HCT116 (cell line): ENCODE results near the gene TNFSF8. TPM values are rescaled to one million over a fixed set of nuclear protein-coding genes. Genes with fewer than 3 reads are reported as not detected.

ENCODE experiments used
- ATAC-seq: fragments of 200-7000 bp; cut with Tn5 transposase; 2 replicates; pipeline ENCODE4 v1.9.1; 2020; ENCODE audit warnings: mild to moderate bottlenecking, moderate library complexity
- BruUV-seq: library from RNA; stranded (reverse); fragments of 400-500 nt; replicated peaks from 2 replicates; lab custom pipeline; 2021; lab: Mats Ljungman, UMichigan
- CTCF ChIA-PET: fragments of 300-600 bp; sonication (Branson Sonifier 250); formaldehyde crosslinking; loops from one replicate; lab custom pipeline; 2021; ENCODE audit warnings: antibody characterized with exemption; lab: Charles Lee
- POLR2A ChIA-PET: fragments of 300-600, 350-600 bp; sonication (Branson Sonifier 250); formaldehyde crosslinking; loops from one replicate; lab custom pipeline; 2021; ENCODE audit warnings: antibody characterized with exemption; lab: Charles Lee
- RAD21 ChIA-PET, 2 experiments: fragments of 300-600 bp; sonication (Branson Sonifier 250); formaldehyde crosslinking; loops; one replicate each; lab custom pipeline; 2023; ENCODE audit warnings: low total read pairs in 2 of 2; ENCODE audit not compliant: uncharacterized antibody in 2 of 2, unreplicated experiment in 2 of 2, low non-redundant PET in 1 of 2; lab: Charles Lee
- DNase-seq: peaks from one replicate; pipeline ENCODE4 v3.0.0-alpha.2; 2010; ENCODE audit warnings: low read depth, low spot score
- H2AFZ ChIP-seq: fragments of 200-600 bp; shearing (Covaris generic), sonication (generic); 2 replicates; pipeline ENCODE4 v1.6.1; 2017; ENCODE audit warnings: low read depth, mixed run types, mixed read lengths, antibody characterized with exemption, low read length; ENCODE audit not compliant: poor library complexity, severe bottlenecking
- H3K27ac ChIP-seq: 2 replicates; pipeline ENCODE4 v1.5.1; 2012; ENCODE audit warnings: low read depth, low read length
- H3K27me3 ChIP-seq: fragments of 200-600 bp; sonication (generic); 2 replicates; pipeline ENCODE4 v1.6.1; 2016; ENCODE audit warnings: mixed run types, low read length, mixed read lengths; ENCODE audit not compliant: insufficient read depth
- H3K36me3 ChIP-seq, 2 experiments: fragments of 200-500 bp in 1 of 2; fragments of 200-600 bp in 1 of 2; sonication (Bioruptor generic) in 1 of 2; sonication (generic) in 1 of 2; 2 replicates each; pipeline versions ENCODE4 v1.5.1 to v1.6.1; 2014 to 2016; ENCODE audit warnings: low read length in 2 of 2, inconsistent platforms in 1 of 2, mixed read lengths in 1 of 2, mixed run types in 1 of 2; ENCODE audit not compliant: insufficient read depth in 2 of 2, control insufficient read depth in 1 of 2
- H3K4me1 ChIP-seq, 2 experiments: fragments of 200-600 bp in 1 of 2; sonication (generic) in 1 of 2; 2 replicates each; pipeline versions ENCODE4 v1.5.1 to v1.6.1; 2012 to 2017; ENCODE audit warnings: low read length in 2 of 2, inconsistent platforms in 1 of 2, mild to moderate bottlenecking in 1 of 2, mixed read lengths in 1 of 2, mixed run types in 1 of 2, moderate library complexity in 1 of 2; ENCODE audit not compliant: insufficient read depth in 2 of 2, control insufficient read depth in 1 of 2
- H3K4me2 ChIP-seq: fragments of 200-600 bp; sonication (generic); 2 replicates; pipeline ENCODE4 v1.6.1; 2017; ENCODE audit warnings: mixed run types, low read length, mixed read lengths
- H3K4me3 ChIP-seq, 2 experiments: fragments of 200-600 bp in 1 of 2; sonication (generic) in 1 of 2; replicated peaks in 1 of 2; 2 replicates each; pipeline ENCODE4 v1.5.1; 2011 to 2016; ENCODE audit warnings: low read length in 2 of 2, control low read depth in 1 of 2, low read depth in 1 of 2, mild to moderate bottlenecking in 1 of 2, mixed read lengths in 1 of 2, mixed run types in 1 of 2
- H3K79me2 ChIP-seq: fragments of 200-600 bp; sonication (generic); 2 replicates; pipeline ENCODE4 v1.6.1; 2017; ENCODE audit warnings: mild to moderate bottlenecking, mixed run types, low read length, moderate library complexity, mixed read lengths; ENCODE audit not compliant: insufficient read depth
- H3K9ac ChIP-seq: fragments of 200-600 bp; sonication (generic); 2 replicates; pipeline ENCODE4 v1.6.1; 2016; ENCODE audit warnings: low read length, mixed read lengths
- H3K9me2 ChIP-seq: fragments of 200-600 bp; sonication (generic), shearing (Covaris generic); 2 replicates; pipeline ENCODE4 v1.6.1; 2017; ENCODE audit warnings: mixed run types, mild to moderate bottlenecking, moderate library complexity; ENCODE audit not compliant: insufficient read depth
- H3K9me3 ChIP-seq, 2 experiments: fragments of 200-500 bp in 1 of 2; fragments of 200-600 bp in 1 of 2; sonication (Bioruptor generic) in 1 of 2; sonication (generic) in 1 of 2; 2 replicates each; pipeline ENCODE4 v1.6.1; 2014 to 2017; ENCODE audit warnings: low read length in 2 of 2, mixed read lengths in 2 of 2, inconsistent platforms in 1 of 2, low read depth in 1 of 2, mild to moderate bottlenecking in 1 of 2, mixed run types in 1 of 2, moderate library complexity in 1 of 2; ENCODE audit not compliant: control insufficient read depth in 1 of 2, insufficient read depth in 1 of 2
- H4K20me1 ChIP-seq: fragments of 200-600 bp; sonication (generic), shearing (Covaris generic); 2 replicates; pipeline ENCODE4 v1.6.1; 2017; ENCODE audit warnings: mixed run types, mild to moderate bottlenecking, moderate library complexity; ENCODE audit not compliant: insufficient read depth
- ATF3 ChIP-seq: IDR thresholded peaks from 2 replicates; pipeline ENCODE4 v1.6.1; 2012
- CEBPB ChIP-seq: IDR thresholded peaks from 2 replicates; pipeline ENCODE4 v1.6.1; 2012; ENCODE audit warnings: low read depth
- CTCF ChIP-seq, 3 experiments: fragments of 200-600 bp in 1 of 3; sonication (generic) in 1 of 3; IDR thresholded peaks in 2 of 3; conservative IDR thresholded peaks in 1 of 3; 2 replicates each; pipeline ENCODE4 v1.5.1; 2012 to 2017; ENCODE audit warnings: low read depth in 2 of 3, low read length in 2 of 3, antibody characterized with exemption in 1 of 3, borderline replicate concordance in 1 of 3, control low read depth in 1 of 3, mild to moderate bottlenecking in 1 of 3, mixed read lengths in 1 of 3, mixed run types in 1 of 3, moderate library complexity in 1 of 3; ENCODE audit not compliant: insufficient read depth in 1 of 3
- EGR1 ChIP-seq: IDR thresholded peaks from 2 replicates; pipeline ENCODE4 v1.6.1; 2012; ENCODE audit warnings: low read depth
- ELF1 ChIP-seq: IDR thresholded peaks from 2 replicates; pipeline ENCODE4 v1.6.1; 2012; ENCODE audit warnings: low read depth, borderline replicate concordance
- EZH2 ChIP-seq: fragments of 200-600 bp; sonication (generic); IDR thresholded peaks from 2 replicates; pipeline ENCODE4 v1.6.1; 2017; ENCODE audit warnings: antibody characterized with exemption, mixed run types
- EZH2phosphoT487 ChIP-seq: fragments of 200-600 bp; IDR thresholded peaks from 2 replicates; pipeline ENCODE4 v1.6.1; 2018; ENCODE audit warnings: antibody characterized with exemption, borderline replicate concordance
- FOSL1 ChIP-seq: IDR thresholded peaks from 2 replicates; pipeline ENCODE4 v1.6.1; 2012; ENCODE audit warnings: low read depth
- JUND ChIP-seq: IDR thresholded peaks from 2 replicates; pipeline ENCODE4 v1.6.1; 2012
- MAX ChIP-seq: IDR thresholded peaks from 2 replicates; pipeline ENCODE4 v1.6.1; 2012
- POLR2A ChIP-seq: IDR thresholded peaks from 2 replicates; pipeline ENCODE4 v1.7.0; 2011; ENCODE audit warnings: borderline replicate concordance; ENCODE audit not compliant: insufficient read depth, insufficient read length; ENCODE audit errors: extremely low read depth
- POLR2AphosphoS5 ChIP-seq: IDR thresholded peaks from 2 replicates; pipeline ENCODE4 v1.6.1; 2011; ENCODE audit warnings: mild to moderate bottlenecking, low read depth, low read length, moderate library complexity
- RAD21 ChIP-seq: IDR thresholded peaks from 2 replicates; pipeline ENCODE4 v1.6.1; 2012; ENCODE audit warnings: low read depth, mild to moderate bottlenecking
- SIN3A ChIP-seq: IDR thresholded peaks from 2 replicates; pipeline ENCODE4 v1.6.1; 2012; ENCODE audit warnings: low read depth
- SRF ChIP-seq: IDR thresholded peaks from 2 replicates; pipeline ENCODE4 v1.6.1; 2012; ENCODE audit warnings: low read depth
- TCF7L2 ChIP-seq: IDR thresholded peaks from 2 replicates; pipeline ENCODE4 v1.7.0; 2011; ENCODE audit warnings: borderline replicate concordance, inconsistent platforms; ENCODE audit not compliant: insufficient read depth, insufficient read length; ENCODE audit errors: extremely low read depth
- YY1 ChIP-seq: IDR thresholded peaks from 2 replicates; pipeline ENCODE4 v1.6.1; 2011; ENCODE audit warnings: low read length, low read depth, moderate library complexity, mild to moderate bottlenecking; ENCODE audit not compliant: insufficient replicate concordance; ENCODE audit errors: extremely low read depth
- ZFX ChIP-seq: fragments of 450-650 bp; IDR thresholded peaks from 2 replicates; pipeline ENCODE4 v1.6.1; 2017
- ZNF274 ChIP-seq: fragments of 200-500 bp; sonication (Bioruptor generic); IDR thresholded peaks from 2 replicates; pipeline ENCODE4 v1.6.1; 2014; ENCODE audit warnings: mild to moderate bottlenecking, low read depth, low read length, inconsistent platforms
- intact Hi-C: fragments of 100-400 bp; cut with micrococcal nuclease; formaldehyde crosslinking; loops from 2 replicates; pipeline ENCODE4 v1.10.0; 2022
- total RNA-seq: library from RNA; stranded (reverse); gene quantifications from one replicate; pipeline ENCODE4 v1.2.1, GENCODE V29; 2021; ENCODE audit not compliant: unreplicated experiment

Gene TNFSF8
- total RNA-seq, 1 experiment from 2014 or later: not detected

- no peaks in the 10 kb centered on the region for H3K9me2 ChIP-seq
- H3K9ac ChIP-seq: no peak overlapping the region
- no peak overlapping the region for H3K4me2 ChIP-seq
- intact Hi-C loops: no loop called here
- BruUV-seq: no TSS peak
- no peaks in the 10 kb centered on the region for H3K9me3 ChIP-seq
- POLR2A ChIA-PET: no interaction called here
- H3K27me3 ChIP-seq: peaks cover 52% of the 10 kb centered on the region
- RAD21 ChIA-PET: no interaction called here
- no peaks in the 10 kb centered on the region for H3K36me3 ChIP-seq
- no peaks in the 10 kb centered on the region for H3K79me2 ChIP-seq
- CTCF ChIA-PET: interaction anchor here (1.0 kb wide), 1 partner anchor 11 kb away, joined by 4 read pairs; no protein-coding TSS in a partner anchor
- H2AFZ ChIP-seq: no peak overlapping the region
- DNase-seq (no peak), ATAC-seq (no peak)
- TF ChIP-seq EGR1: no peak
- no peak for TF ChIP-seq ZFX
- TF ChIP-seq RAD21: no peak
- TF ChIP-seq EZH2: no peak
- no peak for TF ChIP-seq POLR2AphosphoS5
- TF ChIP-seq, all 23 proteins: peak for 0
- Histone ChIP-seq H3K27ac (no peak overlapping the region), H3K4me3 (no peak overlapping the region), H4K20me1 (no peaks in the 10 kb centered on the region), H3K4me1 (no peaks in the 10 kb centered on the region)
Observed at GRCh38 chr9:114899995-114900394, 30.4 kb downstream of the TNFSF8 start.

GRCh38 chr9:114899461-114899860, 30.9 kb downstream of the TNFSF8 start:
- H3K9ac ChIP-seq: no peak overlapping the region
- H3K9me3 ChIP-seq: no peaks in the 10 kb centered on the region
- no TSS peak for BruUV-seq
- no peak for ATAC-seq
- no peak for TF ChIP-seq JUND
- TF ChIP-seq ZFX: no peak
- TF ChIP-seq TCF7L2: no peak
- TF ChIP-seq RAD21: no peak
- no peak for TF ChIP-seq SRF
- TF ChIP-seq SIN3A: no peak
- no peak for TF ChIP-seq FOSL1
- TF ChIP-seq YY1: no peak
- TF ChIP-seq ZNF274: no peak
- no peak for TF ChIP-seq POLR2A
- TF ChIP-seq POLR2AphosphoS5: no peak
- no peak for TF ChIP-seq EZH2
- TF ChIP-seq ATF3: no peak
- no peak for TF ChIP-seq CTCF (IDR thresholded peaks at IDR 0.05 in 2 of 3, conservative IDR thresholded peaks at IDR 0.05 in 1 of 3; ENCODE audit: borderline replicate concordance in 1 of 3, insufficient read depth in 1 of 3, low read depth in 2 of 3, low read length in 2 of 3)
- TF ChIP-seq ELF1: no peak
- TF ChIP-seq CEBPB: no peak
- TF ChIP-seq MAX: no peak
- no peak for TF ChIP-seq EZH2phosphoT487
- CTCF ChIA-PET: interaction anchor here (0.9 to 1.0 kb wide), 2 partner anchors 12 to 238 kb away, joined by 3 to 4 read pairs; no protein-coding TSS in a partner anchor
- H4K20me1 ChIP-seq: no peaks in the 10 kb centered on the region
- no peak for DNase-seq
- no peaks in the 10 kb centered on the region for H3K79me2 ChIP-seq
- POLR2A ChIA-PET: no interaction called here
- intact Hi-C loops: no loop called here
- H2AFZ ChIP-seq: no peak overlapping the region
- H3K4me2 ChIP-seq: no peak overlapping the region
- H3K4me1 ChIP-seq: peaks cover 0 to 3% of the 10 kb centered on the region in 2 experiments; a peak in 1 of 4 replicates
- no peaks in the 10 kb centered on the region for H3K36me3 ChIP-seq
- RAD21 ChIA-PET: no interaction called here
- H3K9me2 ChIP-seq: no peaks in the 10 kb centered on the region
- no peak overlapping the region for H3K4me3 ChIP-seq
- H3K27ac ChIP-seq: no peak overlapping the region
- peaks cover 52% of the 10 kb centered on the region for H3K27me3 ChIP-seq
